OCI-LY1 (cell line): ENCODE data around the gene ALG2.

Source experiments
- EZH2 ChIP-seq: fragments of 200-600 bp; sonication (generic), shearing (Covaris generic); IDR thresholded peaks from 2 replicates; pipeline ENCODE4 v1.8.0; 2017; ENCODE audit warnings: borderline replicate concordance, mixed run types, mild to moderate bottlenecking, antibody characterized with exemption, low read length, moderate library complexity, mixed read lengths
- TF ChIP-seq, protein P1 (sequence below): fragments of 200-600 bp; sonication (generic), shearing (Covaris generic); IDR thresholded peaks from 2 replicates; pipeline ENCODE4 v1.5.1; 2017; ENCODE audit warnings: mild to moderate bottlenecking, antibody characterized with exemption, low read length, moderate library complexity, mixed read lengths

DNA sequence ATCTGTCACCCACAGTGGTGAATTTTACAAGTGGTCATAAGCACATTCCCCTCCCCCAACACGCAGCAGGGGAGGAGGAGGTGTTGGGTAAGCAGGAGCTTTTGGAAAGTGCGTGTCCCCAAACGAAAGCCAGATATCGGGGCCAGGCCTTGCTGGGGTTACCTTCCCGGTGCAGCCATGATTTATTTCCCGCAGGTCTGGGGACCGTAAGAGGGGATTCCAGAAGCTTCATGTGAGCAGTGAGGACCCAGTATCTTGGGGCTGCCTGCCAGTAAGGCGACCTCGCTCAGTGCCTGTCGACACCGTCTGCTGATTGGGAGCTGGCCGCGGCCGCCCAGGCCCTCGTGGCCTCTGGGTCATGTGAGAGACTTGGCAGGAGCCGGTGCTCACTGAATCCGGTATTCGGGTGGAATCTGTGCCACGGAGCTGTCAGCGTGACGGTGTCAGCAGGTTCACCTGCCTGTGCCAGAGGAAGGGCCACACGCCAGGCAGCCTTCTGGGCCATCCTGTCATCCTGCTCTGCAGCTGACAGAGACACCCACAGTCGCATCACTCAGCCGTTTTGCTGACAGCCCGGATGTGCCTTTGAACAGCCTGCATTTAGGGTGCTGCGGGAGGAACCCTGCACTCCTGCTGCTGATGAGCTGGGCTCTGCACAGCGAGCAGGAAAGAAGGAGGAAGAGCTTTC is 37.6 kb upstream of the ALG2 start:
- TF ChIP-seq, protein P1, sequence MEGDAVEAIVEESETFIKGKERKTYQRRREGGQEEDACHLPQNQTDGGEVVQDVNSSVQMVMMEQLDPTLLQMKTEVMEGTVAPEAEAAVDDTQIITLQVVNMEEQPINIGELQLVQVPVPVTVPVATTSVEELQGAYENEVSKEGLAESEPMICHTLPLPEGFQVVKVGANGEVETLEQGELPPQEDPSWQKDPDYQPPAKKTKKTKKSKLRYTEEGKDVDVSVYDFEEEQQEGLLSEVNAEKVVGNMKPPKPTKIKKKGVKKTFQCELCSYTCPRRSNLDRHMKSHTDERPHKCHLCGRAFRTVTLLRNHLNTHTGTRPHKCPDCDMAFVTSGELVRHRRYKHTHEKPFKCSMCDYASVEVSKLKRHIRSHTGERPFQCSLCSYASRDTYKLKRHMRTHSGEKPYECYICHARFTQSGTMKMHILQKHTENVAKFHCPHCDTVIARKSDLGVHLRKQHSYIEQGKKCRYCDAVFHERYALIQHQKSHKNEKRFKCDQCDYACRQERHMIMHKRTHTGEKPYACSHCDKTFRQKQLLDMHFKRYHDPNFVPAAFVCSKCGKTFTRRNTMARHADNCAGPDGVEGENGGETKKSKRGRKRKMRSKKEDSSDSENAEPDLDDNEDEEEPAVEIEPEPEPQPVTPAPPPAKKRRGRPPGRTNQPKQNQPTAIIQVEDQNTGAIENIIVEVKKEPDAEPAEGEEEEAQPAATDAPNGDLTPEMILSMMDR: no peak
- no peak for TF ChIP-seq EZH2
